Activated T-cell treated with anti-CD3 and anti-CD28 coated beads for 24 hours (primary cell): ENCODE measurements around the gene GFER.

Experiments
- DNase-seq: peaks from one replicate; pipeline ENCODE4 v3.0.0-alpha.2; 2020; ENCODE audit warnings: low read depth

Gene GFER

GRCh38 chr16:1974157-1975070 lies 9.6 kb upstream of the GFER start:
- DNase-seq = no peak

- no peak for DNase-seq
These were observed 8.4 kb upstream of the GFER start for GRCh38 chr16:1975432-1976215.

- DNase-seq = no peak
These were observed 7.8 kb upstream of the GFER start for GRCh38 chr16:1976216-1976520.

GRCh38 chr16:1976951-1977874 lies 6.8 kb upstream of the GFER start:
- no peak for DNase-seq

- DNase-seq = no peak
These were observed 6.1 kb upstream of the GFER start for GRCh38 chr16:1977875-1978268.

- DNase-seq = no peak
These were observed 5.4 kb upstream of the GFER start for GRCh38 chr16:1978476-1979120.

GRCh38 chr16:1979271-1980029 lies 4.5 kb upstream of the GFER start:
- DNase-seq = no peak

- DNase-seq = no peak
These were observed 3.8 kb upstream of the GFER start for GRCh38 chr16:1980030-1980769.

- DNase-seq = no peak
These were observed 3.3 kb upstream of the GFER start for GRCh38 chr16:1980770-1981087.

- DNase-seq = no peak
These were observed 2.6 kb upstream of the GFER start, which contains the start of gene NOXO1 for GRCh38 chr16:1981398-1981836. Gene NOXO1, minus strand, starts transcription at chr16:1981469. Its CDS starts 290 bp downstream, at chr16:1981179.

GRCh38 chr16:1982013-1982433 lies 2.0 kb upstream of the GFER start:
- no peak for DNase-seq

GRCh38 chr16:1982991-1983543 lies 926 bp upstream of the GFER start:
- DNase-seq = no peak

GRCh38 chr16:1984347-1985225 lies 593 bp downstream of the GFER start:
- DNase-seq = no peak

GRCh38 chr16:1985466-1986150 lies 1.6 kb downstream of the GFER start:
- no peak for DNase-seq

GRCh38 chr16:1987198-1987597 lies 3.2 kb downstream of the GFER start:
- no peak for DNase-seq

GRCh38 chr16:1989209-1990100 lies 5.5 kb downstream of the GFER start, which contains the start of gene SYNGR3:
Gene SYNGR3, plus strand, starts transcription at chr16:1989970. Its CDS starts 133 bp downstream, at chr16:1990103.
- no peak for DNase-seq

- no peak for DNase-seq
These were observed 6.0 kb downstream of the GFER start for GRCh38 chr16:1990101-1990350.
